Stimulated activated CD4-positive, alpha-beta T cell treated with anti-CD3 and anti-CD28 coated beads, Interleukin-4, amount 100 ng/mL, for 1 hour (primary cell): Measurements from ENCODE around the gene TULP3.

Experiments
- DNase-seq: peaks from one replicate; pipeline ENCODE4 v3.0.0-alpha.2; 2020

The TULP3 gene

GRCh38 chr12:2930865-2931264 lies 40.2 kb downstream of the TULP3 start:
- no peak for DNase-seq

- no peak for DNase-seq
These were observed 42.9 kb downstream of the TULP3 start for GRCh38 chr12:2933586-2933985.

DNA sequence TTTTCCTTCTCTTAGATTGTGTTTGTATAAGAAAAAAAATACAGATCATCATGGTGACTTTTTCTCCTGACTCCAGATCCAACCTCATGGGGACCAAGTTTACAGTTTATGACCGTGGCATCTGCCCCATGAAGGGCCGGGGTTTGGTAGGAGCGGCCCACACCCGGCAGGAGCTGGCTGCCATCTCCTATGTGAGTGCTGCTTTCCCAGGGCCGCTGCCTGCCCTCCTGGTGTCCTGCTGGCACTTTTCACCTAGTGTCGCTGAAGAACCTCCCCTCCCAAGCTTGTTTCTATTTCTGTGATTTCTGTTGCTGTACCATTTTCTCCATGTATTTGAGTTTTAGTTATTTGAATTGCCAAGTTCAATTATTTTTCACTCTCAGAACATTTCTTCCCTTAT lies 43.7 kb downstream of the TULP3 start:
- DNase-seq, result no peak

DNA sequence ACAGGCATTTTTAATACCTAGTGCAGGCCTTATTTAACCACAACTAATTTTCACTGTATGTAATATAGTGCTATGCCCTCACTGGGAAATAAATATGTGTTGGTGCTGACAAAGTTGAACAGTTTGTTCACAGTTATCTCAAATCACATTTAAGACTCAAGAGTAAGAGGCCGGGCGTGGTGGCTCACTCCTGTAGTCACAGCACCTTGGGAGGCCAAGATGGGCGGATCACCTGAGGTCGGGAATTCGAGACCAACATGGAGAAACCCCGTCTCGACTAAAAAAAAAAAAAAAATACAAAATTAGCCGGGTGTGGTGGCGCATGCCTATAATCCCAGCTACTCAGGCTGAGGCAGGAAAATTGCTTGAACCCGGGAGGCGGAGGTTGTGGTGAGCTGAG lies 45.6 kb downstream of the TULP3 start:
- no peak for DNase-seq

DNA sequence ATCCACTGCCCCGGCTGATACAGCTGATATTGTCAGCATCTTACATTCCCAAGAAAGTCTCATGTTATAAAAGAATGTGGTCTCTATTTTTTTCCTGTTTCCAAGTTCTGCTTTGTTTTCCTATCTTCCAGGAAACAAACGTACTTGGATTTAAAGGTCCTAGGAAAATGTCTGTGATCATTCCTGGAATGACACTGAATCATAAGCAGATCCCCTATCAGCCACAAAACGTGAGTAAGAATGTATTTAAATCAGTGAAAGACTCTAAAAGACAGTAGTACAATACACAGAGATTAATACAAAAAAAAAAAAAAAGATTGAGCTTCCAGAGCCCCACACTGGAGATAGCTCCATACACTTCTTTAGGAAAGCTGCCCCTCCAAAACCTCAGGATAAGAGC lies 46.8 kb downstream of the TULP3 start:
- DNase-seq, result no peak

DNA sequence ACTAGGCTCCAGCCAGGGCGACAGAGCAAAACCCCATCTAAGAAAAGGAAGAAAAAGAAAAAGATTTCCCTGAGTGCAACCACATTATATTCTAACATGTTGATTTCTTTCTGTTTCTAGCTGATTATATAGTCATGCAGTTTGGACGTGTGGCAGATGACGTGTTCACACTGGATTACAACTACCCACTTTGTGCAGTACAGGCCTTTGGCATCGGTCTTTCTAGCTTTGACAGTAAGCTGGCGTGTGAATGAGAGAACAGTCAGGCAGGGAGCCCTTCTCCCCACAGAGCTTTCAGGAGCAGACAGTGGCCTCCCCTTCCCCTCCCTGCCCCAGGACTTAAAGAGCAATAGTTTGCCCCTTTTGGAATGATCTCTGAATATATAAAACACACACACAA lies 48.5 kb downstream of the TULP3 start:
- DNase-seq, result no peak

- no peak for DNase-seq
These were observed 49.9 kb downstream of the TULP3 start for GRCh38 chr12:2940564-2940963.

DNA sequence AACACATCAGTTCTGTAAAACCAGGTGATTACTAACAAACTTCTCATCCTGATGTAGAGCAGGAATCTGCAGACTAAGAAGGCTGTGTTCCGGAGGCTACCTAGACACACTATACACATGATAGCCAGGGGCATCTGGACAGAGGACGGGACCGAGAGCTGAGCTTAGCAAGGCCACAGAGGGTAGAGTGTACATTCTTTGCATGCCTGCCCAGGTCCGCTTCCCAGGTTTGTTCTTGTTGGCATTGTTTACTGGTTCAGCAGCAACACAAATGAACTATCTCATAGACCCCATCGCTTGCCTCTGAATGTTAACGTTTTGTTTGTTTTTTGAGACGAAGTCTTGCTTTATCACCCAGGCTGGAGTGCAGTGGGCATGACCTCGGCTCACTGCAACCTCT lies 50.8 kb downstream of the TULP3 start:
- no peak for DNase-seq

DNA sequence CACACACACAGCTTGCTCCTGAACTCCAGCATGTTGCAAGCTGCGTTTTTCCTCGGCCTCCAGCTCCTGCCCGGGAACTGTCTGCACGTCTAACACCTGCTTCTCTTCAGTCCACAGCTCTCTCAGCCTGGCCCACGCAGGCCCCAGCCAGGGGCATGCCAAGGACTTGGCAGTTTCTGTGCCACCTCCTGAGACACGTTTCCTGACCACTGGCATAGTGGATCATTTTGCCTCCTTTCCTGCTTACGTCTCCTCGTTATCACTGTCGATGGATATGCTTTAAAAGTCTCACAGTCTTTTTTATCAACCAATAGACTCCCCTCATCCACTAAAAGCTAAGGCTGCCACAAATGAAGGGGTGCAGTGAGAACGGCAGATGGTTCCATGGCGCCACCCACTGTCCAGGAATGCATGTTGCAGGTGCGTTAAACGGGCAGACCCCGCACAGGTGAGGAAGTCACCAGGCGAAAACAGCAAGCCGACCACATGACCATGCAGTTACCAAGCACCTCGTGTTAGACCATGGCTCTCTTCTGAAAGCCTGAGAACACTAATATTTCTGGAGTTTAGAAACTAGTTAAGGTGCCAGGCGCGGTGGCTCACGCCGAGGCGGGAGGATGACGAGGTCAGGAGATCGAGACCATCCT lies 53.8 kb downstream of the TULP3 start:
- peak; percentile 53 for DNase-seq

DNA sequence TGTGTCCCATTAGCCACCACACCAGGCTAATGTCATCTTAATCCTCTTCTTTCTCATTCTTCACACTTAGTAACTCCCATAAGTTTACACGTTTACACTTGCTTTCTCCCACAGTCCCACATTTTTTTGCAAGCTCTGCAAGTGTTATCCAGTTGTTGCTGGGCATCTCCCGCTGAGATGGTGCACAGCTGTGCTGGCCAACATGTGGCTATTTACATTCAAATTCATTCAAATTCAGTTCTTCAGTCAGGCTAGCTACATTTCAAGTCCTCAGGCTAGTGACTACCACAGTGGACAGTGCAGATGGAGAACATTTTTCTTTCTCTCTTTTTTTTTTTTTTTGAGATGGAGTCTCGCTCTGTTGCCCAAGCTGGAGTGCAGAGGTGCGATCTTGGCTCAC lies 58.7 kb downstream of the TULP3 start:
- no peak for DNase-seq

- DNase-seq, result no peak
These were observed 65.2 kb downstream of the TULP3 start for GRCh38 chr12:2955888-2956287.

GRCh38 chr12:2957816-2958431 lies 67.2 kb downstream of the TULP3 start:
- DNase-seq, result no peak

- no peak for DNase-seq
These were observed 67.9 kb downstream of the TULP3 start for GRCh38 chr12:2958432-2959191.

- peak; percentile 16 for DNase-seq
These were observed 68.5 kb downstream of the TULP3 start, which contains the start of gene TEAD4 for GRCh38 chr12:2959192-2959504. TEAD4 (plus strand) TSS chr12:2959397.

- no peak for DNase-seq
These were observed 69.1 kb downstream of the TULP3 start for GRCh38 chr12:2959505-2960389.

- peak; percentile 13 for DNase-seq
These were observed 69.8 kb downstream of the TULP3 start for GRCh38 chr12:2960390-2960956.

DNA sequence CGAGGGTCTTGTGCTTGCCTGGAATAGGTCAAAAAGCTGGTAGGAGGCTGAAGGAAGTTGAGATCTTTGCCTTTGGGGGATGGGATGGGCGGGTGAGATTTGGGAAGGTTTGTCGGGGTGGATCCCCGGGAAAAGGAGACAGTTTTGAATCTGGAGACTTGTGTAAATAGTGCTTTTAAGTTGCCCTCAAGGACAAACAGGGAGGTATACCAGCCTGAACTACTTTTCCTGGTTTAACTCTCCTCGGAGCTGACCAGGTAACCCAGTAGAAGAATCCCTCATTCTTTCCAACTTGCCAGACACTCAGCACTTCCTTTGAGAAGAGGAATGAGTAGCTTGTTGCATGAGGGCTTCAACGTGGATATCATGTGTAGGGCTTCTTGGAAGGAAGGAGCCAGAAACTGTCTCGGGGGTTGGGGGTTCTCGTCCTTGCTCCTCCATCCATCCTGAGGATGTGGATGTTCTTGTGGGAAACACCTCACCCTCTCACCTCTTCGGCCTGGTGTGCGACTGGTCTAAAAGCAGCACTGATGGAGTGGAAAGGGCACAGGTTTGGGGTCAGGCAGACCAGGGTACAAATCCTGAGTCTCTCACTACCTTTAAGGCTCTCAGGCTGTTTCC lies 70.4 kb downstream of the TULP3 start:
- DNase-seq, result no peak

DNA sequence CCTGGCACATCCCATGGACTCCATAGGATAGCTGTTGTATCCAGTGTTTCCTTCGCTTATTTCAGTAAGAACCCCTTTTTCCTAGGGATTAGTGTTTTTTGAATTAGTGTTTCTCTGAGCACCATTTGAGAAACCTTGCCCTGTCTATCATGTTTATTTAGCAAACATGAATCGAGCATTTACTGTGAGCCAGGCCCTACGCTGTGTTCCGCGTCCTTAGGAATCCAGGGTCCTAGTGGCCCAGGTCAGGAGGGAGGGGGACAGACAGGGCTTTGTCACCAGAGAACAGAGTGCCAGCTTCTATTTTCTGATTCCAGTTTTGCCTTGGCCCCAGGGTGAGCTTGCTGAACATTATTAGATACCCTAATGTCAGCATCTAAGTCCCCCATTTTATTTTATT lies 71.0 kb downstream of the TULP3 start:
- DNase-seq, result no peak

DNA sequence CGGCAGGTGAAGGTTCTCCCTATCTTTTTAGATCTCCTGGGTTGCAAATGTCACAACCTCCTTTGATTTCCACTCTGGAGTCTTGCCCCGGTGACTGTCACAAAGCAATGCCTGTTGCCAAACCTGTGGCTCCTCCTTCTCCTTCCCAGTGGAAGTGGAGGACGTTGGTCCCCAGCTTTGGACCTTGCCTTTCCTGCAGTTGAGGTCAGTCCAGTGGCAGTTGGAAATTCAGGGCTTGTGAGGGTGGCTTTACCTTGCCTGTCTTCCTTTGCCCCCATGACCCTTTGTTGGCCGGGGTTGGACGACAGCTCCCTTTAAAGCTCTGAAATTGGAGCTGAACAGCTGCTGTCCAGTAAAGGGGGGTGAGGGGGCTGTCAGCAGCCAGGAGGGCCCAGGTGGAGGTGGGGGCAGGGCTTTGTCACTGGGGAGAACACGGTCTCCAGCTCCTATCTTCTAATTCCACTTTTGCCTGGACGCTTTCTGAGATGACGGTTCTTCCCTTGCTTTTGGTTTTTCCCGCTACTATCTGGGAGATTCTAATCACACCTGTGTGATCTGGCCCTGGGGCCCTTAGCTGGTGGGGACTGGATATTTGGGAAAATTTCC lies 72.6 kb downstream of the TULP3 start:
- no peak for DNase-seq

DNA sequence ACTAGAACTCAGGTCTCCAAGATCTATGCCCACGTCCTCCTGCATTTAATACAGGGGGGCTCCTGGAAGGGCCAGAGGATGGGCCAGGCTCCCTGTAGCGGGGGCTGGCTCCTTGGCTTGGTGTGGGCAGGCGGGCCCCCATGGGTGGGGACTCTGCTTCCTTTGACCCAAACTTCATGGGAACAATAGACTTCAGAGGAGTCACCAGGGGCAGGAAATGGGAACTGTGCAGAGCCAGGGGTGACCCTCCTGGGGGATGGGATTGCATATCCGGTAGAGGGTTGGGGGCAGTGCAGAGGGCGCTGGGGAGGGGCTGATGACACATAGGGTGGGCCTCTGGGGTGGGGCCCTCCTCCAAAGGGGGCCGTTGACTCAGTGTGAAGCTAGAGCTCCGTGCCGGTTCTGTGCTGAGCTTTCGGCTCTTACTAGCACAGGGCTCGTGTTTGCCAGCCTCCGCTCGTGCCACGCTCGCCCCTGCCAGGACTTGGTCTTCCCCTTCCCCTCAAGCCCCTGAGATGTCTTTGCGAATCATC lies 73.1 kb downstream of the TULP3 start:
- no peak for DNase-seq

DNA sequence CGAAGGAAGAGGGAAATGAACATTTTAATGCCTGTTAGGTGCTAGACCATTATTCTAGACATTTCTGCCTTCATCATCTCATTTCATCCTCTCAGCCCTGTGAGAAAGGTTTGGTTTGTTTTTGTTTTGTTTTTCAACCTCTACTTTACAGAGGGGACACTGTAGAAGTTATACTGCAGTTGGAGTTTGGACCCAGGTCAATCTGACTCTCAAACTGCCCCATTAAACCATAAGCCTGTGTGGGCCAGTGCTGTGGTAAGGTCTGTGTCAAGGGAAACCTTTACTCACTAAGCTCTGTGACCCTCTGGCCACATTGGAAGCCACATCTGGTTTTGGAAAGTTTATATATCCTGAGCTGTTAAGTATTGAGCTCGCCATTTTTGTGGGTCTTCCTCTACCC lies 77.0 kb downstream of the TULP3 start:
- DNase-seq, result no peak

- no peak for DNase-seq
These were observed 80.1 kb downstream of the TULP3 start for GRCh38 chr12:2970744-2971143.
